ENCODE results near the gene GALT.
"Not testable (repeated sequence)": the region's sequence is repeated elsewhere in the genome, so short reads cannot be mapped to it uniquely, and the experiment has no call there.

Gene GALT

DNA sequence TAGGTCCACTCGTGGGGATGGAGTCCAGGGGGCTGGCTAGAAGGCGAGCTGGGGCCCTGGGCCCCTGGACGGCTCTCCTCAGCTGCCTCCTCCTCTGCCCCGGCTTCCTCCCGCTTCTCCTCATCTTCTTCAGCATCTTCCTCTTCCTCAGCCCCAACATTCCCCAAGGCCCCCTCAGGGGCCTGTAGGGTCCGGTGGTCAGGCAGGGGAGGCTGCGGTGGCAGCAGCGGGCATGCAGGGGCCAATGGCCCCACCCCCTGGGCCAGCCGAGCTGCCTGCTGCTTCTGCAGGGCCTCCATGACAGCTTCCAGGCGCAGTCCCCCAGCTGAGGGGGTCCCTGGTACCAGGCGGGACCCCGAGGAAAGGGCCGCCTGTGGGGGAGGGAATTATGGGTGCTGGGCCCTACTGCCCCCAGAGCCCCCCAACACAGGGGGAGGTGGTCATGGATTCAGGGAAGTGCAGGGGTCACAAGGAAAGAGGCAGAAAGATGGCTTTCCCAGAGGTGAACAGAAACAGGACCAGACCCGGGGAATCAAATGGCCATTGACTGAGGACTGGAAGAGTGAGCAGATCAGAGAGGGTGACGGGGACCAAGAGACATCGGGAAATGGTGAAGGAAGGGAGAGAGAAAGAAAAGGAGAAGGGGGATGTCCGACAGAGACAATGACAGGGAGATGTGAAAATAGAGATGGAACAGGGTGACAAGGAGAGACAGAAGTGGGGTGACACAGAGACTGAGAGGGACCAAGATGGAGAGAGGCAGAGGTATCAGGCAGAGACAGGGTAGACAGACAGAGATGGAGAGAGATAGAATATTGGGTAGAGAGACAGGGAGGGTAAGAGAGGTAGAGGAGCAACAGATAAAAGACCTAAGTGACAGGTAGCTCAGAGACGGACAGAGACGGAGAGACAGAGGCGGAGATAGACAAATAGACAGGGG is 18.5 kb upstream of the GALT start:
- in situ Hi-C loops (cut with HindIII; ENCODE audit: low sequenced_read_pairs) = no loop called here

DNA sequence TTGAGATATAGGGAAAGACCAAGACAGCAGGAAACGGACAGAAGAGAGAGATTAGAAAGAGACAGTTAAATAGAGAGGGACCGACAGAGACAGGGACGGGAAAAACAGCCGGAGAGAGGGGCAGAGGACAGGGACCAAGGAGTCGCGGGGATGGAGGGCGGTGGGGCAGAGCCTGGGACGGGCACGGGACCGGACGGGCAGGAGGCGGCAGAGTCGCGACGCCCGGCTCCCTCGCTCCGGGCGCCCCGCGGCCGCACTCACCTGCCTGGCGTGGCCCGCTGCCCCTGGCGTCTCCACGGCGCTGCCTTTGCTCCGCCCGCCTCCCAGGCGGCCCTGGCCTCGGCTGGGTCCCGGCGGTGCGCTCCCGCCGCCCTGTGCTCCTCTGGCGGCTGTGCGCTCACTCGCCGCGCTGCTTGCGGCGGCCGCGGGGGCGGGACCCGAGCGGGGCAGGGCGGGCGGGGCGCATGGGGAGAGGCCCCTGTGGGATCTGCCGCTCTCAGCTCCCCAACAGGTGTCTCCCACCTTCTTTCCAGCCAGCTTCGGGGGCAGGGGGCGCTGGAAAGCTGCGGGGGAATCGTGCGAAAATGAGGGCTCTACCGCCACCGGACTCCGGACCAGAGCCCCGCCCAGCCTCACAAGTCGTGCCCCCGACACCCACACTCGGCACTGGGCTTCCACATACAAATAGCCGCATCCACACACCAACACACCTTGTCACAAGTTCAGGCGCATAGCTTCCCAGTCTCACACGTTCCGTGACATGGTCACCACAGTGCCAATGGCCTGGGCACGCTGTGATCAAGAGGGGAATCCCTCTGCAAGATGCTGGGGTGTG is 17.6 kb upstream of the GALT start, which contains the start of gene ARID3C:
ARID3C (minus strand) TSS at position 411 of the 835 bp plus-strand sequence. CDS start 1,052 bp downstream, outside the sequence.
- in situ Hi-C loops (cut with HindIII; ENCODE audit: low sequenced_read_pairs) = no loop called here

DNA sequence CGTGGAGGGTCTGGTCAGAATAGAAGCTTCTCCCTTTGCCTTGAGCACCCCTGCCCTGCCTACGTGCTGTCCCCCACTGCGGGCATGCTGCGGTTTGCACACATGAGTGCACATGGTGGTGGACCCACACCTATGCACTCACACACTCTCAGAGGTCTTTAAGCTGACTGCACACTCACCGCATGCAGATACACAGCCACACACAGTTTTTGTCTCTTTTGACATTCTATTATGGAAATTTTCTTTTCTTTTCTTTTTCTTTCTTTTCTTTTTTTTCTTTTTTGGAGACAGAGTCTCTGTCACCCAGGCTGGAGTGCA is 17.0 kb upstream of the GALT start:
- in situ Hi-C loops (cut with HindIII; ENCODE audit: low sequenced_read_pairs) = no loop called here

DNA sequence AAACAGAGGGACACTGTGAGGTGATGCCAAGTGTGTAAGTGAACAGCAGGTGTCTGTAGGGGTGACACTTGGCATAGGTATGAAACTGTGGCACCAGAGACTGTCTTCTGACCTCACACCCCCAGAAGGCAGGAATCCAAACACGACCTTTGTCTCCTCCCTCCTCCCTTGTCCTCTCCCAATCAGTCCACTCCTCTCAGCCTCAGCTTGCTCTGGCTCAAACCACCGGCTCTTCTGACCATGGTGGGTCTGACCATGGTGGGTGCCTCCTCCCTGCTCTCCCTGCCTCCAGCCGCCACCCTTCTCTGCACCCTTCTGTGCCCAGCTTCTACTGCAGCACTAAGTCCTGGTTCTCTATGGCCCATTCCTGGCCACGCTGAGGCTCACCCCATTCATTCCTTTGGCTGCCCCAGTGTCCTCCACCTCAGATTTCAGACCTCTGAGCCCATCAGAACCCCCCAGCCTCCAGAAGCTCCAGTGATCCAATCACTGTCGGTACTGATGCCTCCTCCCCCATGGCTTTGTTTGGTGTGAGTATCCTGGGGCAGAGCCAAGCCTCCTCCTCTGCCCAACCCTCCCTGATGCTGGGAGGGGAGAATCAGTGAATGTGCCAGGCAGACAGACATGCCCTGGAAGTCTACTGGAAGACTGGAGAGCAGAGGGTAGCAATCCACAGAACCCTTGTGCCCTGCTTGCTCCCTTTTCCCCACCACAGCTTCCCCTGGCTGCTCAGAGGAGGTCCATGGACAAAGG is 15.9 kb upstream of the GALT start:
- in situ Hi-C loops (cut with HindIII; ENCODE audit: low sequenced_read_pairs) = no loop called here

DNA sequence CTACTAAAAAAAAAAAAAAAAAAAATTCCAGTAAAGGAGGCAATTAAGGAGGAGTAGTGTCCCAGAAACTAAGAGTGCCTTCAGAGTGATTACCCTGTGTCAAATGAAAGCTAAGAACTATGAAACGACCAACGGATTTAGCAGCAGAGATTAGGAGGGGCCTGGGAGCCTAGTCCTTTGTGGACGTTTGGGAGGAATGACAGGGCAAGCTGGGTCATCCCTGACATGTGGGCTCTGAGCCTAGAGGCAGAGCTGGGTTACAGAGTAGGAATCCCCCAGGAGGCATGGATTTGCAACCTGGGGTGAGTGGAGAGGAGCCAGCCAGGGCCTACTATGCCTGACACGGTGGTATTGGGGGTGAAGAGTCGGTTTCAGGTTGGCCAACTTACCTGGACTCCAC is 13.3 kb upstream of the GALT start:
- in situ Hi-C loops (cut with HindIII; ENCODE audit: low sequenced_read_pairs) = no loop called here

DNA sequence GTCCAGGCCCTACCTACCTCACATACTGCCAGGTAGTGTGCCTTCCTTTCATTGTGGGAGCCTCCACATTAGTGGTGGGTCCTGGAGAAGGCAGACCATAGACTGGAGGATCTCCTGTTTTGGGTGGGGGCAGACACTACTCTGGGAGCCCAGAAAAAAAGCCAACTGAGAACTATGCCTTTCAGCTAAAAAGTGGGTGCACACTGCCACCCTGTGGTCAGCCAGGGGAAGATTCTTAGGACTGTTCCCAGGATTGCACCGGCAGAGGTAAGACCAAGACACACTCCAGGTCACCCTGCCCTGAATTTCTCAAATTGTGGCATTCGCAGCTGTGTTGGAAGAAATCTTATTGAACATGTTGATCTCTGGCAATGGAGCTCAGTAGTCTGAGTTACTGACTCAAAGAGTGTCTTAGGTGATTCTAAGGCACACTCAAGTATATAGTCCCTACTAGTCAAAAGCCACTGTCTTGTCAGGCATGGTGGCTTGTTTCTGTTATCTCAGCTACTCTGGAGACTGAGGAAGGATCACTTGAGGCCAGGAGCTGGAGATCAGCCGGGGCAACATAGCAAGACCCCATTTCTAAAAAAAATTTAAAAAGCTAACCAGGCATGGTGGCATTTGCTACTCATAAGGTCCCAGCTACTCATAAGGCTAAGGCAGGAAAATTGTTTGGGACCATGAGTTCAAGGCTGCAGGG is 12.5 kb upstream of the GALT start:
- in situ Hi-C loops (cut with HindIII; ENCODE audit: low sequenced_read_pairs) = no loop called here

DNA sequence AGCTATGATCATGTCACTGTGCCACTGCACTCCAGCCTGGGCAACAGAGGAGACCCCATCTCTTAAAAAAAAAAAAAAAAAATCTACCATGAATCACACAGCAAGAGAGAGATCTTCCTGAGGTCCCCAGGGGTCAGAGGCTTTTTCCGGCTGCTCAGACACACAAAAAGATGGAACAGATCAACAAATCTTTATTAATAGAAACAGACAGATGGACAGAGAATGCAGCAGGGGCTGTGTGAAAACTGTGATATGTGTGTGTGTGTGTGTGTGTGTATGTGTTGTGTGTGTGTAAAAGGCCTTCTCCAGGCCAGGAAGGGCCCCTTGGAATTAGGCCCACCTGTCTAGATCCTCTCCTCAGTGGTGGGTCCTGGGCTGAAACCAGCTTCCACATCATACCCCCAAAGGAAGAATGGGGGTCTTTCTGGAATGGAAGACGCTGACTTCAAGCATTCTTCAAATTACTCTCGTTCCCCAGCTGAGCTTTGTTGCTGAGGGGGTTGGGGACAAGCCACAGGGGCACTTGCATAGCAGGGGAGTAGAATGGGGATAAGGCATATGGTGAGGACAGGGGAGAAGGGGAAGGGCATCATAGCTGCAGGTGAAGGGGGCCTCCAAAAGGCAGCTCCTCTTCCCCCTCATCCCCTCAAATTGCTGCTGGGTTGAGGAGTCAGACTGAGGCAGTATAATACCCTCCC is 11.8 kb upstream of the GALT start:
- in situ Hi-C loops (cut with HindIII; ENCODE audit: low sequenced_read_pairs) = no loop called here

DNA sequence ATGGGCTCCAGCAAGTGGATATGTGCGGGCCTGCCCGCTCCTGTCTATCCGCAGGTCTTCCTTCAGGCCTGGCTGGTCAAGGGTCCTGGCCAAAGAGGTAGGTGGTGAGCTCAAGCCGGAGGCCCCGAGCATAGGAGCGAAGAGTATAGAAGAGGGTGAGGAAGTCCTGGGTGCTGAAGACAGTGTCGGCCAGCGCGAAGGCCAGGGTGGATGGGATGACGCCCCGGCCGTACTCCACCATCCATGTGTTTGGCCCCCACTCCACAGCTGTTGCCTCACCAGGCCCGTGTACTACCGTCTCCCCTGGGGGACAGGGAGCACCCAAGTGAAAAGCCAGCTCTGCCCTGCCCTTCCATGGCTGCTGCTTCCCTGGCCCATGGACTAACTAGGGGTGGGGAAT is 10.9 kb upstream of the GALT start:
- in situ Hi-C loops (cut with HindIII; ENCODE audit: low sequenced_read_pairs) = no loop called here

DNA sequence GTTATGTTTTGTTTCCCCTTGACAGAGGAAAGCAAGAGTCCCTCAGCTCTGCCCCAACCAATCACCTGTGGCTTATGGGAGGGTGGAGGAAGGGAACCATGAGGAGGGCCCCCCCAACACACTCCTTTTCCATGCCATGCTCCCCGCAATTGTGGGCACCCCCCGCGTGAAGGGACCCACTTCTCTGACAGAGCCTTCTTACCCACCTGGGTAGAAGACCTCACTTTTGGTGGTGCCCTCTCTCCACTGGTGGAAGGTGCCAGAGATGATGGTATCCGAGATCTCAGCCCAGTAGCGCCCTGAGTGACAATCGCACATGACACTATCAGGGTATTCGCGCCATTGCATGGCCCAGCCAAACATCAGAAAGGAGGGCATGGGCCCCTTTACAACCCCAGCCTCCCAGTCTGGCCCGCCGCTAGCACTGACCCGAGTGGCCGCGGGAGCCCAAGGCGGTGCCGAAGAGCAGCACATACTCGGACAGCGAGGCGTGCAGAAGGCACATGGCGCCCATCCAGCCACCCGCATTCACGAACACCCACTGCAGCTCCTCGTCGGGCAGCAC is 9.6 kb upstream of the GALT start:
- in situ Hi-C loops (cut with HindIII; ENCODE audit: low sequenced_read_pairs) = no loop called here

DNA sequence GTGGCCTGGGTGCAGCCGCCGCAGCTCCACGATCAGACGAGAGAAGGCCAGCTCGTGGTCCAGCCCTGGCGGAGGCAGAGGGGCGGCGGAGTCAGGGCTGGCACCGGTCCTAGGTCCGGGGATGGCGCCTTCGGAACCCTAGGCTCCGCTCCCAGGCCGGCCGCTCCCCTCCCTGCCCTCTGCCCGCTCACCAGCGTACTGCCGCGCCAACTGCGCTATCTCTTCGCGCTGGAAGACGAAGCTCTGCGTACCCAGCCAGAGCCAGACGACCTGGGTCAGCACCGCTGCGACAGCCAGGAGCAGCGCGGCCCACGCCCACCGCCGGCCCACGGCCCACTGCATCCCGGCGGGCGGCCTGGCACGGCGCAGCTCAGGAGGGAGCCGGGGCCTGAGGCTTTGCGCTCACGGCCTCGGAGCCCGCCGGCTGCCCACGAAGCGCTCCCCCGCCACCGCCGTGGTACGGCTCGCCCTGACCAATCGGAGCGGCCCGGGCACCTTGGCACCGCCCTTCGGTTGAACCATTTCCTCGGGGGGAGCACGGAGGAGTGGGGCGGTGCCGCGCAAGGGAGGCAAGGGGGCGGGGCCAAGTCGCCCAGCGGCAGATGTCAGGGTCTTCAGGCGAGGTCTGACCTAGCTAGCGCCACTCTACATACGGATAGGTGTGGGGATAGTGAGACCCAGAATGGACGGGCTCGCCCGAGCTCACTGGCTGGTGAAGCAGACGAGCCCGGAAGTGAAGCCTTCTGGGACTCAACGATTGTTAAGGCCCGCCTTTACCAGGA is 8.9 kb upstream of the GALT start, which contains the start of gene SIGMAR1:
SIGMAR1 (minus strand) TSS at position 432 of the 782 bp plus-strand sequence; CDS start at position 342, 90 bp downstream.
- in situ Hi-C loops (cut with HindIII; ENCODE audit: low sequenced_read_pairs) = no loop called here

DNA sequence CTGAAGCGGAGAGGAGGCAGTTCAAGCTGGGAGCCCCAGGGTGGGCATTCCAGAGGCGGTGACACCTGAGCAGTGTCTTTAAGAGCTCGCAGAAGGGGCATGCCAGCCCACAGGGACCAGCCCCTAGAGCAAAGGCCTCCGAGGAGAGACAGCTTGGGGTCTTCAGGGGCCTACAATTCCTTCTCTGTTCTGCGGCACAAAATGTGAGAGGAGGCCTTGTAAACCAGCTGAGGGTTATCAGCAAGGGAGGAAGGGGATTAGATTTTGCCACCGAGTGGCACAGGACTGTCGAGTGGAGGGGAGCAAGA is 8.4 kb upstream of the GALT start:
- in situ Hi-C loops (cut with HindIII; ENCODE audit: low sequenced_read_pairs) = no loop called here

DNA sequence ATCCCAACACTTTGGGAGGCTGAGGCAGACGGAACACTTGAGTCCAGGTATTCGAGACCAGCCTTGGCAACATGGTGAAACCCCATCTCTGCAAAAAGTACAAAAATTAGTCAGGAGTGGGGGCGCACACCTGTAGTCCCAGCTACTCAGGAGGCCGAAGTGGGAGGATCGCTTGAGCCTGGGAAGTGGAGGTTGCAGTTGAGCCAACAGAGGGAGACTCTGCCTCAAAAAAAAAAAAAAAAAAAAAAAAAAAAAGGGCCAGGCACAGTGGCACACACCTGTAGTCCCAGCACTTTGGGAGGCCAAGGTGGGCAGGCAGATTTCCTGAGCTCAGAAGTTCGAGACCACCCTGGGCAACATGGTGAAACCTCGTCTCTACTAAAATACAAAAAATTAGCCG is 7.2 kb upstream of the GALT start:
- in situ Hi-C loops (cut with HindIII; ENCODE audit: low sequenced_read_pairs) = not testable (repeated sequence)

DNA sequence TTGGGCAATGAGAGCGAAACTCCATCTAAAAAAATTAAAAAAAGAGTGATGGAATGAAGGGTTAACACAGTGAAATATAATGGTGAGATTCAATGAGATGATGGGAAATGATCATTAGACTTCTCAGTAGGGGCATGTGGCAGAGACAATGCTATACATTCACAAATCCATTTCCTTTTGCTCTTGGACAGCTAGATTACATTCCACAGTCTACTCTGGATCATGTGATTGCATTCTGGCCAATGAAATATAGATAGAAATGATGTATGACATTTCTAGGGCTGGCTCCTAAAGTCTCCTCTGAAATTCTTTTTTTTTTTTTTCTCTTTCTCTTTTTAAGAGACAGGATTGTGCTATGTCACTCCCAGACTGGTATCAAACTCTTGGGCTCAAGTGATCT is 3.8 kb upstream of the GALT start:
- in situ Hi-C loops (cut with HindIII; ENCODE audit: low sequenced_read_pairs) = no loop called here

DNA sequence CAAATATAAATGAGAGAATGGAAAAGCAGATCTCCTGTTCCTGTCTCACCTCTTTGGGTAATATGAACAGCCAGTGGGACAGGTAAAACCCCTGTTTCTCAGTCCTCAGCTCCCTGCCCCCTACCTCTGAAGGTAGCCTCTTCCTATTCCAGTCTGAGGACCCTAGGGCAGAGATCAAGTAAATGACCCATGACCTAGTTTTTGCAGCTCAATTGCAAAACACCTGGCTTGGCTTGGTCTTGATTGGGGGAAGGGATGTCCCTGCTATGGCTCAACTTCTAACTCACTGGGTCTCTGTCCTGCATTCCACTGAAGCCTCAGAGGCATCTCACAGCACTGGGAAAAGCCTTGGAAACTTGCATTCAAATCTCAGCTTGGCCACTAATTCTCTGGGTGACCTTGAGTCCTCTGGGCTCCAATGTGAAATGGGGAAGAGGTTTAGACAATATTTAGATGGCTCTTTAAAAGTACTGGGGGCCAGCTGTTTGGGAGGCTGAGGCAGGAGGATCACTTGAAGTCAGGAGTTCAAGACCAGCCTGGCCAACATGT is 1.6 kb upstream of the GALT start:
- in situ Hi-C loops (cut with HindIII; ENCODE audit: low sequenced_read_pairs) = no loop called here

DNA sequence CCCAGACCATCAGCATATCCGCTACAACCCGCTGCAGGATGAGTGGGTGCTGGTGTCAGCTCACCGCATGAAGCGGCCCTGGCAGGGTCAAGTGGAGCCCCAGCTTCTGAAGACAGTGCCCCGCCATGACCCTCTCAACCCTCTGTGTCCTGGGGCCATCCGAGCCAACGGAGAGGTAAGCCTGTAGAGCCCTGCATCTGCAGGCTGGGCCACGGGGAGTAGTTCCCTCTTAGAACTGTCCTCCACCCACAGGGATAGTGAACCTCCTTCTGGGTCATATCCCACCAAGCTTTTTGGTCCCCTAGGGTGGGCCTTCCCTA is 569 bp downstream of the GALT start:
- in situ Hi-C loops (cut with HindIII; ENCODE audit: low sequenced_read_pairs) = no loop called here

DNA sequence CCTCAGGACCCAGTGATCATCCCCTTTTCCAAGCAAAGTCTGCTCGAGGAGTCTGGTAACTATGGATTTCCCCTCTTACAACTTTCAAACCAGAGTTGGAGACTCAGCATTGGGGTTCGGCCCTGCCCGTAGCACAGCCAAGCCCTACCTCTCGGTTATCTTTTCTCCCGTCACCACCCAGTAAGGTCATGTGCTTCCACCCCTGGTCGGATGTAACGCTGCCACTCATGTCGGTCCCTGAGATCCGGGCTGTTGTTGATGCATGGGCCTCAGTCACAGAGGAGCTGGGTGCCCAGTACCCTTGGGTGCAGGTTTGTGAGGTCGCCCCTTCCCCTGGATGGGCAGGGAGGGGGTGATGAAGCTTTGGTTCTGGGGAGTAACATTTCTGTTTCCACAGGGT is 1.2 kb downstream of the GALT start:
- in situ Hi-C loops (cut with HindIII; ENCODE audit: low sequenced_read_pairs) = no loop called here

DNA sequence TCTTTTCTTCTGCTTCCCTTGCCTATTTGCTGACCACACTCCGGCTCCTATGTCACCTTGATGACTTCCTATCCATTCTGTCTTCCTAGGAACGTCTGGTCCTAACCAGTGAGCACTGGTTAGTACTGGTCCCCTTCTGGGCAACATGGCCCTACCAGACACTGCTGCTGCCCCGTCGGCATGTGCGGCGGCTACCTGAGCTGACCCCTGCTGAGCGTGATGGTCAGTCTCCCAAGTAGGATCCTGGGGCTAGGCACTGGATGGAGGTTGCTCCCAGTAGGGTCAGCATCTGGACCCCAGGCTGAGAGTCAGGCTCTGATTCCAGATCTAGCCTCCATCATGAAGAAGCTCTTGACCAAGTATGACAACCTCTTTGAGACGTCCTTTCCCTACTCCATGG is 2.2 kb downstream of the GALT start:
- in situ Hi-C loops (cut with HindIII; ENCODE audit: low sequenced_read_pairs) = no loop called here

DNA sequence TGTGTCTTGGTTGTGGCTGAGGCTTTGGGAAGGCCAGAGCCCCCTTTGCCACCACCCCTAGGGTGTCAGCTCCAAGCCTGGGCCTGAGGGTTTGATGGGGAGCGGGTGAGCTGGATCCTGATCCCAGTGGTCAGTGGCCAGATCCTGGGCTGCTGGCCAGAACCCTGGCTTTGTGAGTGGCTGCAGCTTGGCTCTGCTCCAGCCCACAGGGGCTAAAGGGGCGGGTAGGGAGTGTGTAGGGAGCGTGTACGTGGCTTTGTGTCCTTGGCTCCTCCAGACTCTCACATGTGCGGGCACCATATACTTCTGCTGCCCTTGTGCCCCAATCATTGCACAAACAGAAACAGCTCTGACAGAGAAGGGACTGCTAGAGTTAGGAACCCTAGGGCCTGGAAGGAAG is 4.3 kb downstream of the GALT start:
- in situ Hi-C loops (cut with HindIII; ENCODE audit: low sequenced_read_pairs) = no loop called here

DNA sequence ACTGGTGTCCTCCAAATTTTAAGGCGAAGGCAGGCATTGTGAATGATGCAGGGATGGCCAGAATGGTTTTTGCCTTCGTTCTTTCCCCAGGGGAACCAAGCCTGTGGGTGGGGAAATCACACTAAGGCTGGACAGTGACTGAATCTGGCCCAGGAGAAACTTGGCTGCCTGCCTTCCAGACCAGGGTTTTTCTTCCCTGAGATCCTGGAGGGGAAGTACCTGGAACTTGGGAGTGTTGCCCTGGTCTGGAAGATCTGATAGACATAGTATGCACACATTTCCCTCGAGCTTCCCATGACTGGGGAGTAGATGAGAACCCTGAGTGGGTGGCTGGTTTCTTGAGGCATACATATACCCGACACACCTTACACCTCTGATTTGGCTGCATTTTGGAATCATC is 4.8 kb downstream of the GALT start:
- in situ Hi-C loops (cut with HindIII; ENCODE audit: low sequenced_read_pairs) = no loop called here
